Peyer's patch (tissue), 4 donors: ENCODE data around the gene CARMIL1.

Source experiments
- CTCF ChIP-seq, 6 experiments: fragments of 450-650 bp in 4 of 6; fragments of 200-600 bp in 2 of 6; sonication (generic) in 1 of 6; IDR thresholded peaks; one replicate each; pipeline ENCODE4 v1.5.1; 2017 to 2019; ENCODE audit warnings: antibody characterized with exemption in 6 of 6, mild to moderate bottlenecking in 3 of 6, moderate library complexity in 1 of 6
- POLR2A ChIP-seq, 2 donors: fragments of 450-650 bp; IDR thresholded peaks; one replicate each; pipeline ENCODE4 v1.5.1; 2017; ENCODE audit warnings: antibody characterized with exemption in 2 of 2, mild to moderate bottlenecking in 2 of 2, moderate library complexity in 2 of 2

- TF ChIP-seq CTCF (IDR thresholded peaks at IDR 0.05), result no peak
- TF ChIP-seq POLR2A (IDR thresholded peaks at IDR 0.05), result no peak
Measured at GRCh38 chr6:25486550-25486949, 207.4 kb downstream of the CARMIL1 start.
